Lower leg skin (tissue), 3 donors: ENCODE results near the gene TMC4.

Source experiments
- POLR2A ChIP-seq, 2 donors: fragments of 450-650 bp; IDR thresholded peaks; one replicate each; pipeline ENCODE4 v1.6.1; 2016 to 2017; ENCODE audit warnings: antibody characterized with exemption in 2 of 2, mild to moderate bottlenecking in 1 of 2, moderate library complexity in 1 of 2
- TF ChIP-seq, protein P1 (sequence below), 3 donors: fragments of 450-650 bp; IDR thresholded peaks; one replicate each; pipeline ENCODE4 v1.5.1; 2016; ENCODE audit warnings: antibody characterized with exemption in 3 of 3, mild to moderate bottlenecking in 3 of 3, moderate library complexity in 2 of 3

DNA sequence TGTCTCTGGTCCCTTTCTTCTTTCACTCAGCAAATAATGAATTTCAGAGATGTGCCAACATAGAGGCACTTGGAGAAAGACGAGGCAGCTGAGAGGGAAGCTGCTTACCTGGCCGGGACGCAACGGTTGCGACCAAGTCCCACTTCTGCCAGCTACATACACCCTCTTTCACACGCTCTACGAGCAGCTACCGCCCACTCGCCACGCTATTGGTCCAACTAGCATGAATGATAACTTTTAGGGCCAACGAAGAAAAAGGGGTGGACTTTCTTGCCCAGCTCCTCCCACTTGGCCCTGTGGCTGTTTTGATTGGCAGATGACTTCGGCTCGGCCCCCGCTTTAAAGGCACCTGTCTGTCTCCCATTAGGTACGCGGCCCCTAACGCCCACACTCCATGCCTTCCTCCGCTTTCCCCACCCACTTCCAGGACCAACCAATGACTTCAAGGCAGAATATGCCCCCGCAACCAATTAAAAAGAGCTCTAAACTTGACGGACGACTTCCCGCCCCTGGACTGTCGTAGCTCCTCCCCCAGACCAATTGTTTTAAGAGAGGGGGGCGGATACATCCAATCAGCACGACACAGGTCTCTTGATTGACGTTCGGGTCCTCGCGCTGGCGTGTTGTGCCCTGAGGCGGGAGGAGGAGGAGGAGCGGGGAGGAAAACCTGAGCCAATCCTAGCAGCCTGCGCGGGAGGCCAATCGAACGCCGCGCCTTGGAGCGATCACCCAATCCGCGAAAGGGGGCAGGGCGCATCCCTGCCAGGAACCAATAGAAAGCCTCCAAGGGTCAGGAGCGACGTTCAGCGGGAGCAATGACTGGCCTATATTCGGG, 35.9 kb downstream of the TMC4 start:
- TF ChIP-seq, protein P1, sequence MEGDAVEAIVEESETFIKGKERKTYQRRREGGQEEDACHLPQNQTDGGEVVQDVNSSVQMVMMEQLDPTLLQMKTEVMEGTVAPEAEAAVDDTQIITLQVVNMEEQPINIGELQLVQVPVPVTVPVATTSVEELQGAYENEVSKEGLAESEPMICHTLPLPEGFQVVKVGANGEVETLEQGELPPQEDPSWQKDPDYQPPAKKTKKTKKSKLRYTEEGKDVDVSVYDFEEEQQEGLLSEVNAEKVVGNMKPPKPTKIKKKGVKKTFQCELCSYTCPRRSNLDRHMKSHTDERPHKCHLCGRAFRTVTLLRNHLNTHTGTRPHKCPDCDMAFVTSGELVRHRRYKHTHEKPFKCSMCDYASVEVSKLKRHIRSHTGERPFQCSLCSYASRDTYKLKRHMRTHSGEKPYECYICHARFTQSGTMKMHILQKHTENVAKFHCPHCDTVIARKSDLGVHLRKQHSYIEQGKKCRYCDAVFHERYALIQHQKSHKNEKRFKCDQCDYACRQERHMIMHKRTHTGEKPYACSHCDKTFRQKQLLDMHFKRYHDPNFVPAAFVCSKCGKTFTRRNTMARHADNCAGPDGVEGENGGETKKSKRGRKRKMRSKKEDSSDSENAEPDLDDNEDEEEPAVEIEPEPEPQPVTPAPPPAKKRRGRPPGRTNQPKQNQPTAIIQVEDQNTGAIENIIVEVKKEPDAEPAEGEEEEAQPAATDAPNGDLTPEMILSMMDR (IDR thresholded peaks at IDR 0.05) = no peak
- TF ChIP-seq POLR2A (IDR thresholded peaks at IDR 0.05) = no peak
